HG02588 (cell line): ENCODE measurements around the gene ZNF407.

Experiments
- ATAC-seq: cut with Tn5 transposase; IDR thresholded peaks from one replicate; pipeline ENCODE4 v1.9.1; 2021; ENCODE audit warnings: mild to moderate bottlenecking, moderate library complexity; ENCODE audit not compliant: unreplicated experiment

Gene ZNF407

DNA sequence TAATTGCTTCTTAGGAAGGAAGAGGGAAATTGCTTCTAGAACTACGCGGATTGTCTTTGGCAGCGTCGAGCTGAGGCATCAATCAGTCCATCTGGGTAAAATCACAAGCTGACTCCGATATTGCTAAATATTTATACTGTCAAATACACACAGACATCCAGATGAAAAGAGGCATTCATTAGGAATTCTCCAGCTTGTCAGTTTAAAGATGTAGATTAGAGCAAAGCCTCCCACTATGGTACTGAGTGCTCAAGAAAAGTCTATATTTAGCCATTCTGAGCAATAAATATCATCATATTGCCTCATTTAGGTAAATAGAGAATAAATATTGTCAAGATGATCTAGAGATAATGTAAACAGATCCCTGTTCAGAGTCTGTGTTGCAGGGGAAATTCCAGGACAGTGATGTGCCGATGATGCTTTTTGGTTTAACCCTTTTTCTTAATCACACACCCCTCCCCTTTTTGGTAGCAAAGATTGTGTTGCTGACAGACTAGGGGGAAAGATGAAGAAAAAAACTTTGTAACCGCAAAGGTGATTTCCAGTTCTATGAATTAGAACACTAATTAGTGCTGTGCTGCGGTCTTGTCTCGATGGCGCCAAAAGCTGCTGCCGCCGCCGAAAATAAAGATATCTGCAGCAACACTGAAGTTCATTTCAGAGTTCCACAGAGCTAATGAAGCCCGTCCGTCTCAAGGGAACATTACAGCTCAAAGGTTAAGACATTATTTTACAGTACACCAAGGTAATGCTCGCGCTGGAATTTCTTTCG lies 439.4 kb downstream of the ZNF407 start:
- no peak for ATAC-seq

GRCh38 chr18:75037689-75037955 lies 440.0 kb downstream of the ZNF407 start:
- no peak for ATAC-seq

GRCh38 chr18:75041586-75041985 lies 443.9 kb downstream of the ZNF407 start:
- no peak for ATAC-seq

DNA sequence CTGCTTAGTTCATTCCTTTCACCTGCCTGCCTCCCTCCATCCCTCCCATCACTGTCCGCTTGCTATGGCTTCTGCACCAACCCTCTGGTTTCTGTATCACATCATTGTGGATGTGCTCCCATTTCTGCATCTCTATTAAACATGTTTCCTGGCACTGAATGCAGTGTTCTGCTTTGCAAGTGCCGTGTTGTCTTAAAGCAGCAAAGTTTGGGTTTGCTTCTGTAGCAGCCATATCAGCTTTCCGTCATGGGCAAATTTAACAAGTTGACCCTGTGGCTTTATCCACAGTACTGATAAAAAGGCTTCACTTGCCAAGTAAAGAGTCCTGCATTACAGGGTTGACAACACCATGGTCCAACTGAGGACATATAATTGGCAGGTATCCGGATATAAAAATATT lies 445.8 kb downstream of the ZNF407 start:
- ATAC-seq: no peak

GRCh38 chr18:75044296-75044695 lies 446.6 kb downstream of the ZNF407 start:
- no peak for ATAC-seq

DNA sequence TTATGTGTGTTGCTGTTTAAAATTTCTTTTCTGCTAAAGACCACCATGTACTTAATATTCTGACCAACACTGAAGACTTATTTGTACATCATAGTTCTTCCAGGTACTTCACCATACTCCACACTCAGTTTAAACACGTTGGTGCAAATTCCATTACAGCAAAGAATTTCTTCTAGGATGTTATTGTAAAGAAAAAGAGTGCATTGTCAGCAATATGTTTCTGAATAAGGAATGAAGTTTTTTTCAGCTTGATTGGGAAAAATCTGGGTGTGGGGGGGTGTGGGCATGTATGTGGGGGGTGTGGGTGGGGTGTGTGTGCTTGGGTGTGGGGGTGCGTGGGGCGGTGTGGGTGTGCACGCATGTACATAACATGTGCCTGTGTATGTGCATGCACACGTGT lies 447.1 kb downstream of the ZNF407 start:
- ATAC-seq: no peak

DNA sequence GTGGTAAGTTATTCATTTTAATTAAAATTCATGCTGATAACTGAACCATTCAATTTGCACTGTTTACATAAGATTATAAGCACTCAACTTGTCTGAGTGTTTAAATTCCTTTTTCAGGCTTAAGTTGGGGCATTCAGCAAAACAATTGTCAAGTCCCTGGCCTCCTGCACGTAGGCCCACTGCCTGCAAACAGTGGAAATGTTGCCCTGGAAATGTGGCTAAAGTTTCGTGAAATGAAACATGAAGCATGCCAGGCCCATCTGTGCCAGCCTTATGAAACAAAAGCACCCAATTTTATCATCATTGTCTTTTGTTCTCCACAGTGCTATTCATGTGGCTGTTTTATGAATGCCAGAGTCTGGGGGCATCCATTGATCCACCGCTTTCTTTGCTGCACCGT lies 447.6 kb downstream of the ZNF407 start:
- ATAC-seq: no peak

DNA sequence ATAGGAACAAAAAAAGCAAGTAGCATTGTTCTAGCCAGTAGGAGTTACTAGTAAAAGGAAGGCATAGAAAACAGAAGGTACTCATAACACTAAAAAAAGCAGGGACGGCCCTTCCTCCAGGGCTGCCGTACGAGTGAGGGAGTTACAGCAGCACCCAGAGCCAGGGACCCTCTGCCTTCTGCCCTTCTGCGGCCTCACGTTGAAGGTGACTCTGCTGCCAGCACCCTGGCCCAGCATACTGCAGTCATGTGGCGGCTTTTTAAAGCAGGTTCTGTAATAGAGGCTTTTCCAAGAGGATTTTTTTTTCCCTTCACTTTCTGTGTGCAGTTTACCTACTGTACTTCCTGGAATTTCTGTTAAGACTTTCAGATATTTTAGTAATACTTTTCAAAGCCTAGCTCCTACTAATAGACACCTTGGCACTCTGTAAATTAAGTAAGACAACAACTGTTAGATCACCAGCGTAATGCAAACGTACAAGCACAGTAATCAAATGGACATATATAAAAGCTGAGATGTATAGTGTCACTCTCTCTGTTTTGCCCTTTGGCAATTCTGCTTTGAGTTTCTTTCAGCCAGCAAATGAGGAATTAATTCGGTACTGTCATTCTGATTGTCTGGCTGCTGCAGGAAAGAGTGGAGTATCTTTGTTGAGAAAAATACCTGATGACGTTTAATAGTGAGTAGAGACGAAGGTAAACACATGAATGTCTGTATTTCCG lies 449.7 kb downstream of the ZNF407 start:
- no peak for ATAC-seq

DNA sequence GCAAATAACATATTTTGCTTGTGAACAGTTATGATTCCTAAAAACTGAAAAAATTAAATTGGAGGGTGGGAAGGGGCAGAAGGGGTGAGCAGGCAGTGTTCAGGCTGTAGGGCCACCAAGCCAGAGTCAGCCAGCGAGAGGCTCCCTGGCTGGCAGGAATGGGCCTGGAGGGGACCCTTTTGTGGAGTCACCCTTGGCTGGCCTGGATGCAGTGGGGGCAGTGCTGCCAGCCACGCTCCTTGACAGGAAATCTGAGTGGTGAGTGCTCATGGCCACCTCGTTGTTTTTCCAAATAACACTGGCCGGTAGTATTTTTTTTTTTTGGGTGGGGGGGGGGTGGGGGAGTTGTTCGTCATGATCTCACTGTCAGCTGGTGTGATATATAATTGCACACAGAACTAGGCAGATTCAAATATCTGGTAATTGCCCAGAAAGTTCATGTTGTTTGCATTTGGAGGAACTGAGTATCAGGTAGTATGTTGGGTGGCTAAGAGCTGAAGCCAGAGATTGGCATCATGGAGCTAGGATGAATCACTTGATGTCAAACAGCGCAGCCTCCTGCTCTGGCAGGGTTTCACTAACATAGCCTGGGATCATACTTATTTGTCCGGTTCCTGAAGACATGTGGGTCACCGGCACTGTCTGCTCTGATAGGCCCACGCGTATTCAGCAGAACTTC lies 451.2 kb downstream of the ZNF407 start:
- no peak for ATAC-seq

DNA sequence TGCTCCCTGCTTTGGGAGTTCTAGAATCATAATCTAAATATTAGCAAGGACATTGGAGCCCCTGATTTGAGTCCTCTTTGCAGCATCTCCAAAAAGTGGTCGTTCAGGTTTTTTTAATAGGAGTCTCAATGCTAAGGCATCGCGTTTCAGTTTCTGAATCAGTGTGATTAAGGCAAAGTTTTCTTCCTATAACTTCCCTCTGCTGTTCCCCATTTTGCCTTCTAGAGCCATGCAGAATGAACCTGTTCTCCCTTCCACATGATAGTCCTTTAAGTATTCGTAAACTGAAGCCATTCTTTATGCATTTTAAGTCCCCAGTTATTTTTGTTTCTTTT lies 451.8 kb downstream of the ZNF407 start:
- ATAC-seq: no peak

DNA sequence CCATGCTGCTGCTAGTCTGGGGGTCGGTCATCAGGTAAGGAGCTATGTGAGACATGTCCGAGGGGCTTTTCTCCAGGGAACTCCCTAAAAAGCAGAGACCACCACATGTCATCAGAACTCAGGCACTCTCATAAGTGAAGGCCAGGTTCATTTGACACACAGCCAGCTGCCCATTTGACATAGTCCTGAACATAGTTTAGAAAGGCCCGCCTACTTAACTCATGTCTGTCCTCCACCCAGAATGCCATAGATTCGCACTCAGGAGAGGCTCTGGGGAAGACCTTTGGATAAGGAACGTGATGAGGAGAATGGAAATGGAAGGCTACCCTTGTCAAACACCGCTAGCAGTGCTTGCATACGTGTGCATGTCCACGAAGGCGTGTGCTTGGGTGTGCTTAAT lies 454.1 kb downstream of the ZNF407 start:
- no peak for ATAC-seq

- ATAC-seq: no peak
Measured at GRCh38 chr18:75052475-75052874, 454.8 kb downstream of the ZNF407 start.

DNA sequence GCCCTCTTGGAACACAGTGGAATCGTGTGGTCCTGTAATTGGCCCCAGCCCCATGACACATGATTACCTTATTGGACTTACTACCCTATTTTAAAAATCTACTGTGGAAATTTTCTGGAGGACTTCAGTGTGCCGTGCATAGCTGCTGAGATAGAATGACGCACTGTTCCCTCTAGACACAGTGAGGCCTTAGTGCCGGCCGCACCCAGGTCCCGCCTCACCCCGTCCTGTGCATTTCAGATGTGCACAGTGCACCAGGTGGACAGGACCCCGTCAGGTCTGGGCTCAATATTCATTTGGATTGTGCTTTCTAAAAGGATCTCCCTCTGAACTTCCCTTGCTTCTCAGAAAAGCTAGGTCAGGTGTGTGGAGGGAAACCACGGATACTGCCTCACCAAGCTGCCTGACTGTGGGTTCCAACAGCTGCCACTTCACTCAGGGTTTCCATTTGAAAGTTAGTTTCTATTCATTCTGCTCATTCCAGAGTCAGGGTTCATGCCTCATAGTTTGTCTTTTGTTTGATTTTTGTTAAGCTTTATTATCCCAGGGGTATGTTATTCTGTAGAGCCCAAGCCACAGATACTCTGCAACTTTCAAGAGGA lies 455.5 kb downstream of the ZNF407 start:
- ATAC-seq: no peak

DNA sequence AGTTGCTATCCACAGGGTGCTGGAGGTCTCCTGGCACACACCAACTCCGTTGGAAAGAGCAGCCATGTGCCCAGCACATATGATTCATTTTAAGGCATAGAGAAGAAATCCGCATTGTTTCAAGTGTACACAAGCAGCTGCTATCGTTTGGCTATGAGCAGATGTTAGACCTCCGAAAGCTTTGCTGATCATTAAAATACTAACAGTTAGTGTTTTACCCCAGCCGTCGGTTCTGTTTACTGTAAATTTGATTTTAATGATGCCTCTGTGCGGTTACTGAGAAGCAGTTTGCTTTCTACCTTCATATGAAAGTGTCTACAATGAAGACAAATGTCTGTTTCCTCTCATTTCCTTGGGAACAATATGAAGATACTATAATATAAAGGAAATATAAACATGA lies 456.4 kb downstream of the ZNF407 start:
- no peak for ATAC-seq

GRCh38 chr18:75054611-75055010 lies 456.9 kb downstream of the ZNF407 start:
- ATAC-seq: no peak

DNA sequence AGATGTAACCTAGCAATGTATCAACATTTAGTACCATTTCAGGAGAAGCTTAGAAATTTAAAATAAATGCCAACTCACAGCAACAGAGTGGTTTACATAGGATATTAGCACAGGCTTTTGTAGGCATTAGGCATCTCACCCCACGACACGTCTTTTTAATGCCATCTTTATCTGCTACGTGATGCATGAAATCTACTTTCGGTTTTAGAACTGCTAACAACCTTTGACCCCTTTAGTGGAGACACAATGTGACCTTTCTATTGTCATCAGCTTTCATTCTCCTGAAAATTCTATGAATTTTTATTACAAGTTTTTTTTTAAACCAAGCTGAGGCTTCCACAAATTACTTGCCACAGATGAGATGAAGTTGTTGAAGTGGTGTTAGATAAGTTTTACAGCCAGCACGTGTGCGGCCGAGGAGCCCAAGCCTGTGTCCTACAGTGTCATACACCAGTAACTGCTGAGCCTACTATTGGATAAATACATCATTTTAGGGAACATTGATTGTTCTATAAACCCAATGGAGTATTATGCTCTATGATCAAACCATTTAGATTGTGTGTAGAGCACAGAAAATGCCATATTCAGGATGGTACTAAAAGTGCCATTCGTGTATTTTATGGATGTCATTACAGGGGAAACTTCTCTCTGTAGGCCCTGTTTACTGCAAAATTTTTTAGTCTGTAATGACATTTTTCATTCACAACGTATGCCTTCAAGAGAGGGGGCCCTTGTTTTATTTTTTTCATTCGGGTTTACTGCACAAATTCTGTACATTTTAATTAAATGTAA lies 459.7 kb downstream of the ZNF407 start:
- no peak for ATAC-seq

DNA sequence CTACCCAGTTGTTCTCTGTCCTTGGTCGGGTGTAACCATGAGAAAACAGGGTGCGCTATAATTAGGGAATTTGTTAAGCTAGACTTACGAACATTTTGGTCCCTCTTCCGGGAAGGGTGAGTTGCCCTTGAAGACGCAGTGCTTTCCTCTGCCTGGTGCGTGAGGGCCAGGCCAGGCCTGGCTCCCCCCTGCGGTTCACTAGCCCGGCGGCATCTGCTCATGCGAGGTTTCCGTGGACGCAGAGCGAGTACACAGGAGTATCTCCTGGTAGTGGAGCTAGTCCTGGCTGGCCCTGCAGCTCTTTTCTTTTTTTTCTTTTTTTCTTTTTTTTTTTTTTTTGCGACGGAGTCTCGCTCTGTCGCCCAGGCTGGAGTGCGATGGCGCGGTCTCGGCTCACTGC lies 462.5 kb downstream of the ZNF407 start:
- ATAC-seq: no peak

- ATAC-seq: no peak
Measured at GRCh38 chr18:75062297-75062886, 464.7 kb downstream of the ZNF407 start.

DNA sequence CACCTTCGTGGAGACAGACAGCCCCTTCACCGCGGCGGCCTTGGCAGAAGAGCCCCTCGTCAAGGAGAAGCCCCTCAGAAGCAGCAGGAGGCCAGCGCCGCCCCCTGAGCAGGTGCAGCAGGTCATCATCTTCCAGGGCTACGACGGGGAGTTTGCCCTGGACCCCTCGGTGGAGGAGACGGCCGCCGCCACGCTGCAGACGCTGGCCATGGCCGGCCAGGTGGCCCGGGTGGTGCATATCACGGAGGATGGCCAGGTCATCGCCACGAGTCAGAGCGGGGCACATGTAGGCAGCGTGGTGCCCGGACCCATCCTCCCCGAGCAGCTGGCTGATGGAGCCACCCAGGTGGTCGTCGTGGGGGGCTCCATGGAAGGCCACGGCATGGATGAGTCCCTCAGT lies 465.5 kb downstream of the ZNF407 start:
- no peak for ATAC-seq

DNA sequence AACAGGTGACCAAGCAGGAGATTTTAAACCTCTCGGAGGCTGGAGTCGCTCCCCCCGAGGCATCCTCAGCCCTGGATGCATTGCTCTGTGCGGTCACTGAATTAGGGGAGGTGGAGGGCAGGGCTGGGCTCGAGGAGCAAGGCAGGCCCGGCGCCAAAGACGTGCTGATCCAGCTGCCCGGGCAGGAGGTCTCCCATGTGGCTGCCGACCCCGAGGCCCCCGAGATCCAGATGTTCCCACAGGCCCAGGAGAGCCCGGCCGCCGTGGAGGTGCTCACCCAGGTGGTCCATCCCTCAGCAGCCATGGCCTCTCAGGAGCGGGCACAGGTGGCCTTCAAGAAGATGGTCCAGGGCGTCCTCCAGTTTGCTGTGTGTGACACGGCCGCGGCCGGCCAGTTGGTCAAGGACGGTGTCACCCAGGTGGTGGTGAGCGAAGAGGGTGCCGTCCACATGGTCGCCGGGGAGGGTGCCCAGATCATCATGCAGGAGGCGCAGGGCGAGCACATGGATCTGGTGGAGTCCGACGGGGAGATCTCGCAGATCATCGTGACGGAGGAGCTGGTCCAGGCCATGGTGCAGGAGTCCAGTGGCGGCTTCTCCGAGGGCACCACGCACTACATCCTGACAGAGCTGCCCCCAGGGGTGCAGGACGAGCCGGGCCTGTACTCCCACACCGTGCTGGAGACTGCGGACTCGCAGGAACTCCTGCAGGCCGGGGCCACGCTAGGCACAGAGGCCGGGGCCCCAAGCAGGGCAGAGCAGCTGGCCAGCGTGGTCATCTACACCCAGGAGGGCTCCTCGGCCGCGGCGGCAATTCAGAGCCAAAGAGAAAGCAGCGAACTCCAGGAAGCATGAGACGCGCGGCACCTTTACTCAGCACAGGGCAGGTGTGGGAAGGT lies 466.2 kb downstream of the ZNF407 start:
- no peak for ATAC-seq
